ENCODE measurements around the gene DIP2B.

DNA sequence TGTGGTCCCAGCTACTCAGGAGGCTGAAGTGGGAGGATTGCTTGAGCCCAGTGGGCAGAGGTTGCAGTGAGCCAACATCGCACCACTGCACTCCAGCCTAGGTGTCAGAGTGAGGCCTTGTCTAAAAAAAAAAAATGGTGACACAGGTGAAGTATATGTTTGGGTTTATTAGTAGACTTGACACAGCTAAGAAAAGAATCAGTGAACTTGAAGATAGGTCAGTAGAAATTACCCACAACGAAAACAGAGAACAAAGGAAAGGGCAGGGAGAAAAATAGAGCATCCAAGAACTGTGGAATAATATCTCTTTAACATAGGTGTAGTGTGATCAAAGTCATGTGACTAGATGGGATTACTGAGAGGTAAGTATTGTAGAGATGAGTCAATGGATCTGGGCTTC, 282.8 kb downstream of the DIP2B start:
- TF ChIP-seq, protein P1, sequence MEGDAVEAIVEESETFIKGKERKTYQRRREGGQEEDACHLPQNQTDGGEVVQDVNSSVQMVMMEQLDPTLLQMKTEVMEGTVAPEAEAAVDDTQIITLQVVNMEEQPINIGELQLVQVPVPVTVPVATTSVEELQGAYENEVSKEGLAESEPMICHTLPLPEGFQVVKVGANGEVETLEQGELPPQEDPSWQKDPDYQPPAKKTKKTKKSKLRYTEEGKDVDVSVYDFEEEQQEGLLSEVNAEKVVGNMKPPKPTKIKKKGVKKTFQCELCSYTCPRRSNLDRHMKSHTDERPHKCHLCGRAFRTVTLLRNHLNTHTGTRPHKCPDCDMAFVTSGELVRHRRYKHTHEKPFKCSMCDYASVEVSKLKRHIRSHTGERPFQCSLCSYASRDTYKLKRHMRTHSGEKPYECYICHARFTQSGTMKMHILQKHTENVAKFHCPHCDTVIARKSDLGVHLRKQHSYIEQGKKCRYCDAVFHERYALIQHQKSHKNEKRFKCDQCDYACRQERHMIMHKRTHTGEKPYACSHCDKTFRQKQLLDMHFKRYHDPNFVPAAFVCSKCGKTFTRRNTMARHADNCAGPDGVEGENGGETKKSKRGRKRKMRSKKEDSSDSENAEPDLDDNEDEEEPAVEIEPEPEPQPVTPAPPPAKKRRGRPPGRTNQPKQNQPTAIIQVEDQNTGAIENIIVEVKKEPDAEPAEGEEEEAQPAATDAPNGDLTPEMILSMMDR (conservative IDR thresholded peaks at IDR 0.05; ENCODE audit: low read length): no peak
- no peak for TF ChIP-seq EZH2phosphoT487 (IDR thresholded peaks at IDR 0.05; ENCODE audit: borderline replicate concordance, low read depth, low read length)
